Smooth muscle cell (in vitro differentiated cells): ENCODE measurements around the gene CNTN5. TPM values are rescaled to one million over a fixed set of nuclear protein-coding genes. Genes with fewer than 3 reads are reported as not detected.

ENCODE experiments used
- DNase-seq: peaks from one replicate; lab custom pipeline; 2025; ENCODE audit not compliant: unreplicated experiment; lab: John Stamatoyannopoulos, UW
- H2AFZ ChIP-seq: fragments of 200-600 bp; sonication (generic); 2 replicates; pipeline ENCODE4 v1.6.0; 2016; ENCODE audit warnings: antibody characterized with exemption, low read depth, mild to moderate bottlenecking
- H3F3A ChIP-seq: fragments of 200-600 bp; sonication (generic); 2 replicates; pipeline ENCODE4 v1.6.0; 2017; ENCODE audit warnings: antibody characterized with exemption, low read depth
- H3K27ac ChIP-seq: fragments of 200-600 bp; sonication (generic); 2 replicates; pipeline ENCODE4 v1.5.1; 2016; ENCODE audit warnings: low read depth, mild to moderate bottlenecking
- H3K27me3 ChIP-seq: fragments of 200-600 bp; sonication (generic); 2 replicates; pipeline ENCODE4 v1.6.1; 2016; ENCODE audit warnings: low read depth, mild to moderate bottlenecking
- H3K36me3 ChIP-seq: fragments of 200-600 bp; sonication (generic); 2 replicates; pipeline ENCODE4 v1.5.1; 2016; ENCODE audit warnings: low read depth
- H3K4me1 ChIP-seq: fragments of 200-600 bp; sonication (generic); 2 replicates; pipeline ENCODE4 v1.5.1; 2016; ENCODE audit warnings: low read depth
- H3K4me2 ChIP-seq: fragments of 200-600 bp; sonication (generic); 2 replicates; pipeline ENCODE4 v1.6.0; 2016; ENCODE audit warnings: mild to moderate bottlenecking
- H3K4me3 ChIP-seq: fragments of 200-600 bp; sonication (generic); 2 replicates; pipeline ENCODE4 v1.5.1; 2016; ENCODE audit warnings: mild to moderate bottlenecking
- H3K79me2 ChIP-seq: fragments of 200-600 bp; sonication (generic); 2 replicates; pipeline ENCODE4 v1.6.0; 2016; ENCODE audit warnings: low read depth, mild to moderate bottlenecking
- H3K9ac ChIP-seq: fragments of 200-600 bp; sonication (generic); 2 replicates; pipeline ENCODE4 v1.6.0; 2016; ENCODE audit warnings: low read depth
- H3K9me3 ChIP-seq: fragments of 200-600 bp; sonication (generic); replicated peaks from 2 replicates; pipeline ENCODE4 v1.5.1; 2016; ENCODE audit warnings: low read depth
- H4K20me1 ChIP-seq: fragments of 200-600 bp; sonication (generic); 2 replicates; pipeline ENCODE4 v1.6.0; 2016; ENCODE audit warnings: low read depth
- CTCF ChIP-seq: fragments of 200-600 bp; sonication (generic); IDR thresholded peaks from 2 replicates; pipeline ENCODE4 v1.5.1; 2017; ENCODE audit warnings: borderline replicate concordance, mild to moderate bottlenecking, antibody characterized with exemption; ENCODE audit not compliant: insufficient read depth, poor library complexity, severe bottlenecking
- WGBS: methylation state at CpG from one replicate; pipeline ENCODE4 v1.1.7; 2016; ENCODE audit warnings: low lambda C conversion rate; 5-methylcytosine and 5-hydroxymethylcytosine counted together
- polyA plus RNA-seq: library from polyadenylated mRNA; unstranded; fragments of >200 nt; fragmentation: Nextera tagmentation; extraction: Ambion mirVana; gene quantifications from 2 replicates; pipeline ENCODE4 v1.2.1, GENCODE V29; 2016
- total RNA-seq: library from RNA; depleted of rRNA; stranded (reverse); fragments of >200 nt; gene quantifications from 2 replicates; pipeline ENCODE4 v1.2.3, GENCODE V29; 2014

The CNTN5 gene
- total and polyA plus RNA-seq, 2 experiments from 2014 or later, result 0.97 to 3.1 TPM

DNA sequence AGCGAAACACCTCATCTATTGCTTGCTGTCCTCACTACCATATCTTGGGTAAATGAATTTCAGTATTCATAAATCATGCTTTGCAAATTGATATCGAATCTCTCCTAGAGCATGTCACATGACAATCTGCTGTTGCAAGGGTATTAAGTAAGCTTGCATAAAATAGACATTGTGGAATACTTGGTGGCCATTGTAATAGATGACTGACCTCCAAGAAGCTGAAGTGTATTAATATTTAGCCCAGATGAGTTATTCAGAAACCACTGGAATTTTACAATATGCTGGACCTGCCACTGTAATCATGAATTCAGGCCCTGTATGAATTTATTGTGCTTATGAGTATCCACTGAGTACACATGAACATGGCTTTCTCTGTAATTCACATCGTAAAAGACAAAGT lies 1376.7 kb downstream of the CNTN5 start:
- H3K4me3 ChIP-seq, result no peak overlapping the region

GRCh38 chr11:100403816-100404215 lies 1383.1 kb downstream of the CNTN5 start:
- WGBS, result 11% methylated on average over 2 of the region's 2 CpGs
- no peak for TF ChIP-seq CTCF
- Histone ChIP-seq H3K27ac (peak overlapping the region; percentile 50), H4K20me1 (no peaks in the 10 kb centered on the region), H3F3A (peaks cover 4% of the 10 kb centered on the region), H3K4me2 (peak overlapping the region; percentile 68), H3K27me3 (no peaks in the 10 kb centered on the region), H3K36me3 (no peaks in the 10 kb centered on the region), H3K9me3 (no peaks in the 10 kb centered on the region), H3K79me2 (no peaks in the 10 kb centered on the region), H3K4me3 (no peak overlapping the region), H3K4me1 (peaks cover 15% of the 10 kb centered on the region), H3K9ac (no peak overlapping the region), H2AFZ (no peak overlapping the region)
- DNase-seq, result no peak

More for the DNA sequence above, 1376.7 kb downstream of the CNTN5 start:
- TF ChIP-seq CTCF, result no peak
- WGBS, result 95% methylated on average over 3 of the region's 3 CpGs
- H3K79me2 ChIP-seq, result no peaks in the 10 kb centered on the region
- H3K27me3 ChIP-seq, result no peaks in the 10 kb centered on the region
- no peaks in the 10 kb centered on the region for H3K9me3 ChIP-seq
- H3F3A ChIP-seq, result no peaks in the 10 kb centered on the region
- no peak overlapping the region for H2AFZ ChIP-seq
- no peaks in the 10 kb centered on the region for H4K20me1 ChIP-seq
- H3K9ac ChIP-seq, result no peak overlapping the region
- H3K36me3 ChIP-seq, result no peaks in the 10 kb centered on the region
- DNase-seq, result no peak
- H3K27ac ChIP-seq, result no peak overlapping the region
- H3K4me2 ChIP-seq, result no peak overlapping the region
- H3K4me1 ChIP-seq, result peaks cover 10% of the 10 kb centered on the region

DNA sequence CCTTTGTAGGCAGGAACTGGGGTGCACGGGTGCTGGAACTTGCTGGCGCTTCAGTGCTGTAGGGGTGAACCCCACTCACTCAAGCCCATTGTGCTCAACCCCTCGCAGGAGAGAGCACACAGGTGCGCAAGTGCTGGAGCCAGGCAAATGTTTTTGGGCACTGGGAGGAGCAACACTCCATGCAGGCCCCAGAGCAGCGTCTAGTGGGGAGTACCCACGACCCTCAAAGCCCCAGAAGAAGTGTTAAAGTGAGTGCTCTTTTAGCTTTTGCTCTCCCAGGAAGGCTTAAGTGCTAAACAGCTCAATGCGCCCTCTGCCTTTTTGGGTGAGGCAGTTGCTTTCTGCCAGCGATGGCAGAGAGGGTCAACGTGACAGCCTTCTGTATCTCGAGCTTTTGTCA lies 1384.2 kb downstream of the CNTN5 start:
- Histone ChIP-seq H3K4me1 (peaks cover 15% of the 10 kb centered on the region), H3K36me3 (no peaks in the 10 kb centered on the region), H3K27ac (no peak overlapping the region), H3K4me3 (no peak overlapping the region), H4K20me1 (no peaks in the 10 kb centered on the region), H3K27me3 (no peaks in the 10 kb centered on the region), H3K79me2 (no peaks in the 10 kb centered on the region), H2AFZ (no peak overlapping the region), H3F3A (peaks cover 4% of the 10 kb centered on the region), H3K4me2 (no peak overlapping the region), H3K9me3 (no peaks in the 10 kb centered on the region), H3K9ac (no peak overlapping the region)
- no peak for DNase-seq
- WGBS, result 85% methylated on average over 10 of the region's 10 CpGs
- TF ChIP-seq CTCF, result no peak
